NT2/D1 (cell line): ENCODE data around the gene USH2A.

ENCODE experiments used
- DNase-seq: peaks from one replicate; pipeline ENCODE4 v3.0.0-alpha.2; 2011; ENCODE audit warnings: low read depth, low spot score
- H3K27me3 ChIP-seq: 2 replicates; pipeline ENCODE4 v1.6.0; 2011; ENCODE audit warnings: mild to moderate bottlenecking; ENCODE audit not compliant: insufficient read length, insufficient read depth
- H3K36me3 ChIP-seq: 2 replicates; pipeline ENCODE4 v1.6.1; 2011; ENCODE audit warnings: mild to moderate bottlenecking, low read length, mixed read lengths; ENCODE audit not compliant: insufficient read depth, insufficient read length
- H3K4me1 ChIP-seq: 2 replicates; pipeline ENCODE4 v1.5.1; 2011; ENCODE audit not compliant: insufficient read depth, insufficient read length
- H3K4me3 ChIP-seq: 2 replicates; pipeline ENCODE4 v1.5.1; 2011; ENCODE audit warnings: low read depth; ENCODE audit not compliant: insufficient read length
- H3K9ac ChIP-seq: 2 replicates; pipeline ENCODE4 v1.6.0; 2011; ENCODE audit warnings: low read depth; ENCODE audit not compliant: insufficient read length
- H3K9me3 ChIP-seq: 2 replicates; pipeline ENCODE4 v1.5.1; 2011; ENCODE audit warnings: mild to moderate bottlenecking, low read length; ENCODE audit not compliant: insufficient read depth
- SUZ12 ChIP-seq: IDR thresholded peaks from 2 replicates; pipeline ENCODE4 v1.6.1; 2011; ENCODE audit not compliant: insufficient read length, insufficient read depth; ENCODE audit errors: extremely low read depth
- YY1 ChIP-seq: IDR thresholded peaks from 2 replicates; pipeline ENCODE4 v1.6.1; 2011; ENCODE audit not compliant: insufficient read length, insufficient read depth
- ZNF274 ChIP-seq: IDR thresholded peaks from 2 replicates; pipeline ENCODE4 v1.6.1; 2011; ENCODE audit warnings: mild to moderate bottlenecking, low read depth, low read length

USH2A gene

DNA sequence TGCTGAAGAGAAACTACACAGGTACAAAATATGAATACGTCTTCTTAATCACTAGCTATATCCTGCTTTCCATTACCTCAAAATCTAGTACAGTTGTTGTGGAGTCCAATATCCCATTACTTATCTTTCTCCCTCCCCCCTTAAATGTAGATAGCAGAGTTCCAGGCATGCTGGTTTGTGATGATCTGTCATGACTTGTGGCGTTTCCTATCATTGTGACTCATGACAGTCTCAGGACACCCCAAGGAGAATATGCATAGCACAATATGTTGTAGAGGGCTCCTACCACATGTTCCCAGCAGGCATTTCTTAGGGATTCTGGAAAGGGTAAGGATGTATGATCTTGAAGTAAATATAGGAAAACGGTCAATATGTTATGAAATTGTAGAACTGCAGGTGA, 206.9 kb downstream of the USH2A start:
- no peaks in the 10 kb centered on the region for H3K36me3 ChIP-seq

DNA sequence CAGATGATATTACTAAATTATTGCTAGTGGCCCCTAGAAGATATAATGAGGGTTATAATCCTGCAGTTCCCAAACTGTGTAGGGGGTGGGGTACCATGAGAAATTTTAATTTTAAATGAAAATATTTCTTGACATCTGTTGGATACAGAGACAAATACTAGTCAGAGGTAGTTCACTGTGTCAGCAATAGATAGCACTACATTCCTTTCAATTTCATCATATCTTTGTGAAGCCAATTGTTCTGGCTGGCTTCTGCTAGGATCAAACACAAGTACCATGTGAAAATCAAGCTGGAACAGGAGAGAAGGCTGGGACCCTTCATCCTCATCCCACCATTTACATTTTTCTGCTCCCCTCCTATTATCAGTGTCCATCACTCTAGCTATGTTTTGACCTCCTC, 208.1 kb downstream of the USH2A start:
- Histone ChIP-seq H3K9ac (no peak overlapping the region), H3K36me3 (no peaks in the 10 kb centered on the region), H3K4me3 (no peak overlapping the region), H3K27me3 (no peaks in the 10 kb centered on the region), H3K9me3 (no peaks in the 10 kb centered on the region), H3K4me1 (no peaks in the 10 kb centered on the region)
- no peak for DNase-seq
- no peak for TF ChIP-seq SUZ12
- no peak for TF ChIP-seq YY1
- no peak for TF ChIP-seq ZNF274

More for the DNA sequence above, 206.9 kb downstream of the USH2A start:
- Histone ChIP-seq H3K4me1 (no peaks in the 10 kb centered on the region), H3K27me3 (no peaks in the 10 kb centered on the region), H3K9me3 (no peaks in the 10 kb centered on the region), H3K9ac (no peak overlapping the region), H3K4me3 (no peak overlapping the region)
- no peak for TF ChIP-seq SUZ12
- no peak for TF ChIP-seq ZNF274
- TF ChIP-seq YY1 = no peak
- DNase-seq = no peak

DNA sequence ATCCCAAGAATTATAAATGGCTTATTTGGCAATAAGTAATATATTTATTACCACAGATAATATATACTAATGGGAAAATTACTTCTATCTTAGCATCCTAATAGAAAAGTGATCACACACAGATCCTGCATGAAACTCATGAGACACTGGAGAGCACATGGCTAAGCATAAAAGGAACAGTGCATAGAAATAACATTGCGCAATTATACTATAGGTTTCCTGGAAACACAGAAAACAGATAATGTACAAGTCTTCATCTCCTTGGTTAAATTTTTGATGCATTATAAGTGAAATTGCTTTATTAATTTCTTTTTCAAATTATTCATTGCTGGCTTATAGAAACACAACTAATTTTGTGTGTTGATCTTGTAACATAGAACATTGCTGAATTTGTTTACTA, 210.4 kb downstream of the USH2A start:
- no peak for TF ChIP-seq ZNF274
- no peak for TF ChIP-seq YY1
- no peak for TF ChIP-seq SUZ12

DNA sequence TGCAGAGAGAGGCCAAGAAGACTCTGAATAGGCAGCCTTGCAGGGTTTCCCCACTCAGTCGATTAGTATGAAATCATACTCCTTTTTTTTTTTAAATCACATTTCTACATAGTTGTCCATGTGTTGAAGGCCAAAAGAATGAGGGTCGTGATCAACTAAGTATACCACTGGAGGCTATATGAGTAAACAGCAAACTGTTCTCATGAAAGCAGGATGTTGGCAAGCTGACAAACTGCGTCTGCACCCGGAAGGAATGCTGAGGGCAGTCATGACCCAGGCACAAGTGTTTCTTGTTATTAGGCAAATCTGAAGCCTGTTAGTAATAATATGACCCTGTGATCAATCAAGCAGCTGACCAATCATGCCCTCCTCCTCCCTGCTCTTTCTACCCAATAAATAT, 213.2 kb downstream of the USH2A start:
- no peaks in the 10 kb centered on the region for H3K9me3 ChIP-seq
- H3K27me3 ChIP-seq = no peaks in the 10 kb centered on the region
- H3K4me1 ChIP-seq = no peaks in the 10 kb centered on the region
- H3K9ac ChIP-seq = no peak overlapping the region
- H3K4me3 ChIP-seq = no peak overlapping the region
- no peaks in the 10 kb centered on the region for H3K36me3 ChIP-seq
- no peak for DNase-seq
- TF ChIP-seq YY1 (no peak), ZNF274 (no peak), SUZ12 (no peak)

More for the DNA sequence above, 210.4 kb downstream of the USH2A start:
- no peak for DNase-seq
- Histone ChIP-seq H3K9me3 (no peaks in the 10 kb centered on the region), H3K4me1 (no peaks in the 10 kb centered on the region), H3K36me3 (no peaks in the 10 kb centered on the region), H3K9ac (no peak overlapping the region), H3K27me3 (no peaks in the 10 kb centered on the region), H3K4me3 (no peak overlapping the region)

DNA sequence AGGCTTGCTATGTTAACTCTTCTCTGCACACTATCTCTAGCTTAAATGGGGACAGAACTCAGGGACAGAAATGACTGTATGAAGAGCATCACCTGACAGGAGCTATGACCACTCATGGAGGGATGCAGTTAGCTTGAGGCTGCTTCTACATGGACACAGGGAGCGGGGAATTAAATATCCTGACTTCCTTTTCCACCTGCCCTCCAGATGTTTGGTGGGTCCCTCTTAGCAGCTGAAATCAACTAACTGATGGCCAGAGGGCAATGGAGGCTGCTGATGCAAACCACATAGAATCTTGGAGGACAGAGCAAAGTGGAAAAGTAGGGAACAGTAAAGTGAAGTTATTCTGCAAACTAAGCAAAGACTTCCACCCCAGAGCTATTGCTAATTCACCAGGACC, 214.1 kb downstream of the USH2A start:
- no peak for DNase-seq

DNA sequence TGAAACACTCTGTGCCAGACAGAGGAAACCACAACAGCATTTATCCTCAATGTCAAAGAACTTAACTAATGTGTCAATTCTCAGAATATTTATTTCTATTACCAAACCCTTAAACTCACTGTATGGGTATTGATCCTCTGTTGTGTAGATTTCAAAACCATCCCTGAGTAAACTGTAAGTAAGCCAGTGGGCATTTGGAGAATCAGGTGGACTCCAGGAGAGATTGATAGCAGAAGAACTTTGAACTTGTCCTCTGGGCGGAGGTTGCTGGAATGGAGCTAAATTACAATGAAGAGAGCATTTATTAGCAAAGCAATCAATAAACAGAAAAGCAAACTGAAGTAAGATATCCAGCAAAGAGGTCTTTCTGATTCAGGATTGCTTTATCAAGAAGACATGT, 216.1 kb downstream of the USH2A start:
- Histone ChIP-seq H3K4me1 (no peaks in the 10 kb centered on the region), H3K36me3 (no peaks in the 10 kb centered on the region), H3K9me3 (no peaks in the 10 kb centered on the region), H3K4me3 (no peak overlapping the region), H3K9ac (no peak overlapping the region), H3K27me3 (no peaks in the 10 kb centered on the region)
- DNase-seq = no peak
- TF ChIP-seq YY1 = no peak
- no peak for TF ChIP-seq SUZ12
- TF ChIP-seq ZNF274 = no peak

More for the DNA sequence above, 214.1 kb downstream of the USH2A start:
- H3K27me3 ChIP-seq = no peaks in the 10 kb centered on the region
- H3K4me3 ChIP-seq = no peak overlapping the region
- H3K36me3 ChIP-seq = no peaks in the 10 kb centered on the region
- no peaks in the 10 kb centered on the region for H3K9me3 ChIP-seq
- H3K9ac ChIP-seq = no peak overlapping the region
- TF ChIP-seq YY1 (no peak), SUZ12 (no peak), ZNF274 (no peak)
- H3K4me1 ChIP-seq = no peaks in the 10 kb centered on the region

DNA sequence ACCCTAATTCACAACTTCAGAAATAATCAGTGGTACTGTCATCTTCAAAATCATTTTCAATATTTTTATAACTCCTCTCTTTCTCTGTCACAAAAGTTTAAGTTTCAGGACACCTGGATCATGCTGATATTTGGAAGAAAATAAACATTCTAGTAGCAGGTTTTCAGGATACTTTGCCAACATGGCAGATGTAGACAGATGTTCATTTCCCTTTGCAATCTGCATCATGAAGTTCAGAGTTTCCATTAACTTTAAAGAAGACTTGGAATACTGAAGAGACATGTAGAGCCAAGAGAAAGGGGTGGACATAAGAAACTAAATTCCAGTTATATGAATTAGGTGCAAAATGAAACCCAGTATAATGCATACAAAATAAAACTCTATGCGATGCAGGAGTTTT, 218.1 kb downstream of the USH2A start:
- Histone ChIP-seq H3K9ac (no peak overlapping the region), H3K36me3 (no peaks in the 10 kb centered on the region), H3K9me3 (no peaks in the 10 kb centered on the region), H3K4me3 (no peak overlapping the region), H3K4me1 (no peaks in the 10 kb centered on the region), H3K27me3 (no peaks in the 10 kb centered on the region)
- no peak for TF ChIP-seq YY1
- TF ChIP-seq ZNF274 = no peak
- no peak for TF ChIP-seq SUZ12
- DNase-seq = no peak
